Measurements from ENCODE around the gene PTH1R.

PTH1R gene

DNA sequence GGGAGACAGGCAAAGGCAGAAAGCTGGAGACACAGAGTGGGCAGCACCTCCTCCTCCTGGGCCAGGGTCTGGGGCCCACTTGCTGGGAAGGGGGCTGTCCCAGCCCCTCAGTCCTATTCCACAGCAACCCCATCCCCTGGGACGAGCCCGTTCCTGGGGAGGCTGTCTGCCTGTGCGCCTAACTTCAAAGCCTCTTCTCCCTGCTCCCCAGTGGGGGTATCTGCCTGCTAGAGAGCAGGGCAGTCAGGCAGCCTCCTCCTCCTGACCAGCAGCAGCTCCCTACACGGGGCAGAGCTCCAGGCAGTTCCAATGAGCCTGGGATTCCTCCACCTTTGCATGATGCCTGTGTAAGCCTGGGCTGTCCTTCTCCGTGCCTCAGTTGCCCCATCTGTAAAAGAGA is 6.9 kb downstream of the PTH1R start:
- FAIRE-seq = no peak

DNA sequence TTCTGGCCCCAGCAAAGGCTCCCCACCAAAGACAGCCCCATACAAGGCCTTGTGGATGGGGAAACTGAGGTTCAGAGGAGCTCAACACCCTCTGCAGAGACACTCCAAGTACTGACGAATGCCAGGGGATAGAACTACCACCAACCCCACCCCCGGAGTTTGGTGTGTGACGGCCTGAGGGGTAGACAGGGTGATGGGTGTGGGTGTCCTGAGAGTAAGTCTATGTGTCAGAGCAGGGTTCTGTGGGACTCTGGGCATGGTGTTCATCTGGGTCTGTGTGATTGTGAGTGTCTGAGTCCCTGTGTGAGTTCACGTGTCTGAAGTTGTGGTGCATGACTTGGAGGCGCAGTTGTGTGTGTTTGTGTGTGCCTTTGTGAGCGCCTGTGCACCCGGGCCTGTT is 7.4 kb downstream of the PTH1R start:
- no peak for FAIRE-seq

DNA sequence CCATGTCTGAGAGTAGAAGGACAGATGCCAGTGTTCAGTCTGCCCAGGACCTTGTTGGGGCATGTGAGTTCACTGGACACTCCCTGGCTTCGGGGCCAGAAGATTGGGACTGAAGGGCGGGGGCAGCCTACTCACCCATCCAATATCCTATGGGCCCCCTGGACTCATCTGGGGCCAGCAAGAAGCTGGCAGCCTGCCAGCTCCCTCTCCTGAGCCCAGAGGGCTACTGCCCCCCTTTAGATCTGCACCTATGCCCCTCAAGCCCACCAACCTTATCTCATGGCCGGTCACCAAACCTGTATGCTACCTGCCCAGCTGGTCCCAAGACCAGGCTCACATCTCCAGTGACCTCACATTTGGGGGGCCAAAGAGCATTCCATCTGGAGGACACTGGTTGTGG is 8.1 kb downstream of the PTH1R start:
- FAIRE-seq = no peak

DNA sequence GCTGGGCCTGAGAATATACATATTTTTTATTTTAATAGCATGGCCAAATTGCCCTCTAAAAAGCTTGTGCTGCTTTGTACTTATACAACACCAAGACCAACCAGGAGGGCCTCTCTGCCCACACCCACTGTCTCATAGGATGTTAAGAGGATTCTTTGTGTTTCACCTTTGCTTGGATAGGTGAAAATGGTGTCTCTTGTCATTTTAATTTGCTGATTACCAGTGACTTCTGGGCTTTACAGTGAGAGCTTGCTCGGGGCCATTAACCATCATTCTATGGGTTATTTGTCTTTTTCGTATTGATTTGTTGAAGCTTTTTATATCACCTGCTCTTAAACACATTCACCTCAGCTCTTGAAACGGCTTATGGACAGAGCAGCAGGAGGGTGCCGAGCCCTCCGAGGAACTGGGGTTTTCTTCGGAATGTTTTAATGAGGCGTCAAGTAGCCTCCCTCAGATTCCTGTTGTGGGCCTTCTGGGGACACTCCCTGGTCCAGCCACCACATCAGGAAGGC is 10.5 kb downstream of the PTH1R start:
- no peak for FAIRE-seq

DNA sequence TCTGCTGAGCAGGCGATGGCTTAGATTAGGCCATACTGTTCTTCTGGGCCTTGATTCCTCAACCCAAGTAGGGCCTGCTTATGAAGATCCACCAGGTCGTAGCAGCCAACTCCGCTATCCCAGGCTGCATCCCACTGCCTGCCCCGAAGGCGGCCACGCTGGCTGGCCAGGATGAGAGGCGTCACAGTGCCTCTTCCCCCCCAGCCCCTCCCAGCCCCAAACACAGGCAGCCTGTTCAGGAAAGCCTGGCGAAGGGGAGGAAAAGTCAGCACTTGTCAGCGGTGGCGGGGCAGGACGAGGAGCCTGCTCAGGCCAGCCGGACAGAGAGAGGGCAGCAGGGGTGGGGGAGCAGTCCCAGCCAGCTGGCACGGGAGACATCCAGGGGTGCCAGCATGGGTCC is 11.2 kb downstream of the PTH1R start:
- no peak for FAIRE-seq

DNA sequence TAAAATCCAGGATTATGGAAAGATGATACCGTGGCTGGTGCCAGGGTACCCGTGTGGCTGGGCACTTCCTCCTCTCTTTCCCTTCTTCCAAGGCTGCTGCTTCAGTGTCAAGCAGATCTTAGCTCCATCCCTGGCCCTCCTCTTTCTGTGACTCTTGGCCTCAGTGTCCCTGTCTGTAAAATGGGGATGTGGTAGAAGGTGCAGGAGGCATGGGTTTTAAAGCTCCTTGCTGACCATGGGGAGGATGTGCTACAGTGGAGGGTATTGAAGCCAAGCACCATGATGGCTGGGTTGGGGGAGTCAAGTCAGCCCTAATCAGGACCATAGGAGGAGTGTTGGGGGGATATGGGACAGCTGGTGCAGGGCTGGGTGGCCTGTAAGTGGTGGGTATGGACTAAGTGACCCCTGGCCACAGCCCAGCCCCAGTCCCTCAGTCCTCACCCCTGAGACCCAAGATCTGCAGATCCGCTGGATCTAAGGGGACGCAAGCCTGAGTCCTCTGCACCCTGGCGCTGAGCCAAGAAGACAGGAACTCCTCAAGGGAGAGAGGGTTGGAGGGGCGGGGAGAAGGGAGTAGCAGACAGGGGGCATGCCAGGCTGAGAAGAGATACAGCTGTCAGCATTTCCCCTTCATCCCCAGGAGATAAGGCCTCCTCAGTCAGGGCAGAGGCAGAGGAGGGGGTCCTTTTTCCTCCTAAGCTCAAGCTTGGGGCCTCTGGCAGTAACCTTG is 12.0 kb downstream of the PTH1R start:
- FAIRE-seq = no peak

DNA sequence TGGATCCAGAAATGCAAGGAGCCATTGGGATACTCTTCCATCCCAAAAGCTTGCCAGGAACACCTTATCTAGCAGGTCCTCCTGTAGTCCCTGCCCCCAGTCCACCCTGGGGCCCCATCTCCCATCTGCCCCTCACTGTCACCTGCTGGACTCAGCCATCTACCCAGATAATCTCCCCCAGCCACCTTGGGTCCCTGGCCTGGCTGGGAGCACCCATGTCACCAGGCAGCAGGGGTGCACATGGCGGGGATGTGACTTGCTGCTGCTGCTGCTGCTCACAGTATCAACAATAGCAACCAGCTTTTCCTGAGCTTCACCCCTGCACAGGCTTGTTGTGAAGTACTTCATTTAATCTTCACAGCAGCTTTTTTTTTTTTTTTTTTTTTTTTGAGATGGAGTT is 12.6 kb downstream of the PTH1R start:
- FAIRE-seq = no peak

DNA sequence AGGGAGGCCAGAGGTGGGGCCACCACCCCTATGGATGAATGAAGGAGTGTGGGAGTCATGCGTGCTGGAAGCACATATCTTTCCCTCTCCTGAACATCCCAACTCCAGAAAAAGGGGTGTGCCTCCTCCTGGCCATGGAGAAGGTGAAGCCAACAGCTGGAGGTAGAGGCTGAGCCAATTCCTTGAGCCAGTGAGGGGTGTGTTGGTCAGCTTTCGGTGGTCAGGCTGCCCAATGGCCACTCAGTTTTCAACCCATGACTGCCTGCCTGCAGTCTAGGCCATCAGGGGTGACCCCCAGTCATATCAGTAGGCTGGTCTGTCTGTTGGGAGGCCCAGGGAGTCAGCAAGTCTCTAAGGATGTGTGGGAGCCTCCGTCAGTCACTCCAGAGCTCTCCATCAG is 13.6 kb downstream of the PTH1R start:
- no peak for FAIRE-seq

DNA sequence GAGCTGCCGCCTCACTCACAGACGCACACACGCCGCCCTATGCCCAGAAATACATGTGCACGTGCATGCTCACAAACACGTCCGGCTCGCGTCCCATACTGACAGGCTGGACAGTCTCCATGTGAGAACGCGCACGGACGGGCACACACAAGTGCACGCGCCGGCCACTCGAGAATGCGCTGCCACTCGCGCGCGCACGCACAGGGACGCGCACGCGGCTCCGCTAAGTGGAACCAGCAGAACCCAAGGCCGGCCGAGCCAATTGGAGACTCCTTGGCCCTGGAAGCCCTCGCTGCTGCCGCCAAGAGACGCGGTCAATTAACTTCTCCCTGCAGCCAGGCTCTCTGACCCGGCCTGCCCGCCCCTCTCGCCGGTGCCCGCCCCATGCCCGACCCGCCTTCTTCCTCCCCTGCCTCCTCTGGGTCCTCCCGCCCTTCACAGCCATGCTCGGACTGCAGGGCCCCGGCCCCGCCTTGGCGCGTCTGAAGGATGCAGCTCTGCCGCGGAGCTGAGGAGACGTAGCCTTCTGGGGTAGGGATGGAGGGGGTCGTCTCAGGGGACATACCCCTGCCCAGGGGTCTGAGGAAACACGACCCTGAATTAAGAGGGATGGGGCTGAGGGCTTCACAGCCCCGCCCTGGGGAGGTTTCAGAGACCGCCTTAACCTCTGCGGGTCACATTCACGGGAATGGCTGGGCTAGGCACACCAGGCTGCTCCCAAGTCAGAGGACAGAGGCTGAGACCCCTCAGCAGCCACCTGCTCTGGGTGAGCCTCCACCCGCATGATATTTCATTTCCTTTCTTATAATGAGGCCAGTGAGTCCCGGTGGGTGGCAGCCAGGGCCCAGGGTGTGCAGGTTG is 15.0 kb downstream of the PTH1R start:
- no peak for FAIRE-seq

DNA sequence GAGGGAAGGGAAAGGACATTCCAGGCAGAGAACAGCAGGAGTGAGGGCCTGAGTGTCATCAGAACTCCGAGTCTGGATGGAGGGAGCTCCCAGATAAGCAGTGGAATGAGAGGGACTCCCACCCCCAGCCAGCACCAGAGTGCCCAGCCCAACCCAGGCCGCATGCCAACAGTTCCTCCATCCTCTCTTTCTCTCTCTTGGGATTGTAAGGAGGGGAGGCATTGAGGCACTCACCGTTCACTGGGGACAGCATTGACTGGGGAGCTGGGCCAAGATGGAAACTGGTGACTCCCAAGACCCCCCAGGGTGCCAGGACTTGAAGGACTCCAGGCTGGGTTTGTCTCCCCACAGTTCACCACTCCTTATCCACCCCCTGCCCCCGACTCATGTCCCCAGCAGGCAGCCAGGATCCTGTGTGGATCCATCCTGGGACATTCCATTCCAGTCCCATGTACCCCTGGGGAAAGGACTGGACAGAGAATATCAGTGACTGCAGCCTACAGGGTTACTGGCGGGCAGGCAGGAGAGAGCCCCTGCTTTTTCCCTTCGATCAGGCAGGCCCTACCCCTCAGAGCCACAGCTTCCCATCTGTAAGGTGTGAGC is 15.7 kb downstream of the PTH1R start:
- FAIRE-seq = no peak

DNA sequence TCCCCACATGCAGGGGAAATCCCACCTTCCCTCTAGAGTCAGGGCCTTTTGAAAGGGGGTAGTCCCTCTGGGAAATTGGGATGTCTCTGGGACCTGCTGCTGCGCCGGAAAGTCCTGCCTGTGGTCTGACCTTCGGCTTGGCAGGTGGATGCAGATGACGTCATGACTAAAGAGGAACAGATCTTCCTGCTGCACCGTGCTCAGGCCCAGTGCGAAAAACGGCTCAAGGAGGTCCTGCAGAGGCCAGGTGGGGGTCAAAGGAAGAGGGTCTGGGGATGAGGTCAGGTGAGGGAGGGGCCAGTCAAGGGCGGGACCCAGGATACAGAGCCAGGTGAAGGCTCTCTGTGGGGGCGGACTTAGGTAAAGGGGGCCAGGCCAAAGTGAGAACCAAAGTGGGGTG is 16.2 kb downstream of the PTH1R start:
- no peak for FAIRE-seq

DNA sequence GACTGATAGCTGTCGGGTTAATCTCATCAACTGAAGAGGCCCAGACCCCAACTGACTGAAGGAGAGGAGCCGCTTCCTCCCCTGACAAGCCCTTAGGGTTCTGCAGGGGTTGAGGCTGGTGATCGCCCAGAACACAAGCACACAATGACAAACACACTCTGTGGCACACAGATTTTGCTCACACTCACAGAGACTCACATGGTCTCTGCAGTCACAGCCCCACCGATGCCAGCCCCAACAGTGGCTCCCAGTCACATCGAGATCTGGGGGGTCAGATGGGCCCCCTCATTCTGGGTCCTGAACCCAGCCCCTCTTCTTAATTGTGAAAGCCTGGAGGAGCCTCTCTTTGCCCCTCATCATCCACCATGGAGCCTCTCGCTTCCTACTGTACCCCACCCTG is 16.7 kb downstream of the PTH1R start:
- no peak for FAIRE-seq

DNA sequence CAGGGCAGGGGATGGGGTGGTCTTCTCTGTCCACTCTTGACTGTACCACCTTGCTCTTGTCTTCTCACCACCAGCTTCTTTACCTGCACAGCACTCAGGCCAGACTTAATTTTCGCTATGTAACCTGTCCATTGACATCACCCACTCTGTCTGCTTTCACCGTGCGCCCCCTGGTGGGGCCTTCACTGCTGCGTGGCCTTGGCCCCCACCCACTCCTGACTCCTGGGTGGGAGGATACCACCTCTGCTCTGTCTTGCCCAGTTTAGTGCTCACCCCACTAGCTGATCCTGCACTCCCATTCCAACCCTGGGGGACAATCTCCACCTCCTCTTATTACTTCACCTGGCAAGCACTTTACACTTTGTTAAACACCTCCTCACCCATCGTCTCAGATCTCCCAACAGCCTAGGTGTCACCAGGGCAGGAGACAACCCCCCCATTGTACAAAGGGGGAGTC is 17.7 kb downstream of the PTH1R start:
- FAIRE-seq = no peak

DNA sequence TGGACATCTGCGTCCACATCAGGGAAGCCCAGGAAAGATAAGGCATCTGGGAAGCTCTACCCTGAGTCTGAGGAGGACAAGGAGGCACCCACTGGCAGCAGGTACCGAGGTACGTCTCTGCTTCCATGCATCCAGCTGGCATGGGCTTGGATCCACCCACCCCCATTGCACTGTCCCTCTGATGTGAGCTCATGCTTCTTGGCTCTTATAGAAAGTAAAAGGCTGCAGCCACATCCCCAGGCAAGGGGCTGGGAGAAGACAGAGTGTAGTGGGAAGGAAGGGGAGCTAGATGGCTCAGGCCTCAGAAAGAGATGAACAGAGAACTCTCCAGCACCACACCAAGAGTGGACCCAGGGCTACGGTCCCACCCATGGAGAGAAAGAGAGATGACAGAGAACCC is 18.2 kb downstream of the PTH1R start:
- no peak for FAIRE-seq

DNA sequence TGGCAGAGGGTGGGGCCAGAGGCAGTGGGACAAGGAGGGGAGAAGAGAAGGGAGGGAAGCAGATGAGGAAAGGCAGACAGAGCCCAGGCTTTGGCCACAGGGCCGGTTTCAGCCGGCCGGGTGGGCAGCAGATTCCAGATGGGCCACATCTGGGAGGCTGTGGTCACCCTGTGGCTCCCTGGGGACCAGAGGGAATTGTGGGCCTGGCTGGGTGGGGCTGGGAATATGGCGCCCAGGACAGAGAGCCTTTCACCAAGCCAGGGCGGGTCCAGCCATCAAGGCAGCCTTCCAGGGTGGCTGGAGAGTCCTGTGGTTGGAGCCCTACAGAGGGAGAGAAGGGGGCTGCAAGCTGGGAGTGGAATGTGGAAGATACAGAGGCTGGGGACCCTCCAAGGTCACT is 18.9 kb downstream of the PTH1R start:
- FAIRE-seq = no peak

DNA sequence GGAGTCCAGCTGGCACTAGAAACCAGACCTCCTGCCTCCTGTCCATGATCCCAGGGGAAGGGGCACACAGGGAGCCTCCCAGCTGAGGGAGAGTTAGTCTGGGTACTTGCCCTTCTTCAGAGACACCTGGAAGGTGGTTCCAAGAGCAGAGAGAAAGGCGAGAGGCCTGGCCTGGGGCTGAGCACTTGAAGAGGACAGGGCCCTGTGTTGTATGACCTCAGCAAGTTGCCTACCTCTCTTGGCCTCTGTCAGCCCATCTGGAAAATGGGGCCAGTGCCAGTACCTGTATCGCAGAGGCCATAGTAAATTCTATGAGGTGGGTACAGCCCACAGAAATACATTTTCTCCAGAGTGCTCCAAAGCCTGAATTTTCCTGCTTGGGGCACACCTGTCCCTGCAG is 19.5 kb downstream of the PTH1R start:
- no peak for FAIRE-seq

DNA sequence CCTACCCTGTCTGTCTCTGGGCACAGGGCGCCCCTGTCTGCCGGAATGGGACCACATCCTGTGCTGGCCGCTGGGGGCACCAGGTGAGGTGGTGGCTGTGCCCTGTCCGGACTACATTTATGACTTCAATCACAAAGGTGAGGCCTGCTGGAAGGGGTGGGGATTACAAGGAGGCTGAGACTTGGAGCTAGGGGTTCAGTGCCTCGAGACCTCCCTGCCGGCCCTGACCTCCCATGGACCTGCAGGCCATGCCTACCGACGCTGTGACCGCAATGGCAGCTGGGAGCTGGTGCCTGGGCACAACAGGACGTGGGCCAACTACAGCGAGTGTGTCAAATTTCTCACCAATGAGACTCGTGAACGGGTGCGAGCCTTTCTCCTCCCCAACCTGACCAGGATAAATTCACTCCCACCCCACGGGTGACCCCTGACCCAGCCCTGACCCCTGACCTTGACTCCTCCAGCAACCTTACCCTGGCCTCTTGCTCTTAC is 20.4 kb downstream of the PTH1R start:
- FAIRE-seq = no peak

DNA sequence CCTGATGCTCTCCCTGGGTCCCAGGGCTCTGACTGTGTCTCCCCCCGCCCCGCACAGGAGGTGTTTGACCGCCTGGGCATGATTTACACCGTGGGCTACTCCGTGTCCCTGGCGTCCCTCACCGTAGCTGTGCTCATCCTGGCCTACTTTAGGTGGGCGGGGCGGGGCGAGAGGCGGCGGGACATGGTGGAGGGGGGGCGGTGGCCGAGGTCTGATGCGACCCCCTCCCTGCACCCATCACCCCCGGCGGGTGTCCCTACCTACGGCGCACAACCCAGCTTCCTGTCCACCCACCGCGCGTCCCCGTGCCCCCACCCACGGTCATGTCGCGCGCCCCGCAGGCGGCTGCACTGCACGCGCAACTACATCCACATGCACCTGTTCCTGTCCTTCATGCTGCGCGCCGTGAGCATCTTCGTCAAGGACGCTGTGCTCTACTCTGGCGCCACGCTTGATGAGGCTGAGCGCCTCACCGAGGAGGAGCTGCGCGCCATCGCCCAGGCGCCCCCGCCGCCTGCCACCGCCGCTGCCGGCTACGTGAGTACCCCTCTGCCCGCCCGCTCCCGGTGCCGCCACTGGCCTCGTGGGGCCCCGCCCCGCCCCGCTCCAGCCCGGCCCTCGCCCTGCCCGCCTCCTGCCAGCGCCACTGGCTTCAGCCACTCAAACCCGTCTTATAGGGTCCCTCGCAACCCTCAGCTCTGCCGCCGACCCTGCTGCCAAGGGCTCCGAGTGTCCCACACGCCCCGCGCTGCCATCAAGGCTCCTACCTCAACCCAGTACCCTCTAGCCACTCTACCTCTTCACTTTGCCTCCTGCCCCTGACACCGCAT is 21.0 kb downstream of the PTH1R start:
- no peak for FAIRE-seq

DNA sequence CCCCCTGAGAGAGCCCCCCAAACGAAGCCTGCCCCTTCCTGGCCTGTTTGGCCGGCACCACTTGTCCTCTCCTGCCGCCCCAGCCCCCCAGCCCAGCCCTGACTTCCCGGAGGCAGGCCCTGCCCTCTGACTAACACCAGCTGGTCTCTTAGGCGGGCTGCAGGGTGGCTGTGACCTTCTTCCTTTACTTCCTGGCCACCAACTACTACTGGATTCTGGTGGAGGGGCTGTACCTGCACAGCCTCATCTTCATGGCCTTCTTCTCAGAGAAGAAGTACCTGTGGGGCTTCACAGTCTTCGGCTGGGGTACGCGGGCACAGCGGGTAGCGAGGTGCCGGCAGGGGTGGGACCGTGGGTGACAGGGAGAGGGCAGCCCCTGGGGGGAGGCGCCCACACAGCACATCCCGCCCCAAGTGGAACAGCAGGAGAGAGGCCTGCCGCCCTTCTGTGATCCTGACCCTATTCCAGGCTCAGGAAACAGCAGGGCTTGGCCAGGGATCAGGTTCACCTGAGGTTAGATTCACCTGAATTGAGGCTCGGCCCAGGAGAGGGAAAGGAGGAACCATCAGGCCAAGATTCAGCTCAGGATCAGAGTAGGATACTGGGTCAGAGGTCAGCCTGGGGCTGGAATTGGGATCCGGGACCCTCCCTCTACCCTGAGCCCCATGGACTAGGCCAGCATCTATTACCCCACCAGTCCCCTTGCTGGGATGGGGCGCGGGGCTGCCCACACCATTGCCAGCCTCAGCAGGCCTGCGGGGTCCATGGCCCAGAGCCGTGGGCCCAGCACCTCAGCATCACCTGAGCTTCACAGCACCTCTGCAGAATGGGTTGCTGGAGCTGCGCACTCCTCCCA is 21.9 kb downstream of the PTH1R start:
- no peak for FAIRE-seq

DNA sequence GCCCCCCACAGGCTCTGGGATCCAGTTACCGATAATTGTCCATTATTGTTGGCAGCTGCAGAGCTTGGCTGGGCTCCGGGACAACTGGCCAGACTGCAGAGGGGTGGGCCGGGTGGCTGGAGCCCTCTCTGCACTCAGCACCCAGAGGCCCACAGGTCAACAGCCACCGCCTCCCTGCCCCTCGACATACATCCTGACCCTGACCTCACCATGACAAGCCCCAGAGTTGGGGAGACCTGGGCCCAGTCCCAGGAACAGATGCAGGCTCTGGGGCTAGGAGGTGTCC is 22.4 kb downstream of the PTH1R start:
- FAIRE-seq = no peak

DNA sequence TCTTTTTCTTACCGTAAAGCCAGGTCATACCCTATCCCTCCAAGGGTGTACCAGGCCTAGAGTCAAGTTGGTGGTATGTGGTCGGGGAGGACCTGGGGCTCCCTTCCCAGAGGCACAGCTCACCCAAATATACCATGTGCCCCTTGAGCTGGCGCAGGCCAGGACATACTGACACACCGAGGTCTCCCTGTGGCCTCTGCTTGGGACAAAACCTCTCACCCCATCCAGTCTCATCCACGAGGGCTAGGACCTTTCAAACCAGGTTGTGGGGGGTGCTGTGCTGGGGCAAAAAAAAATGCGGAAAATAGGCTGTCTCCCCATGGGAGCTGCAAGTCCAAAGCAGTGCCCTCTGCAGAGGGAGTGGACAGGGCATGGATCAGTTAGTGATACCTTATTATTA is 22.8 kb downstream of the PTH1R start:
- FAIRE-seq = no peak

DNA sequence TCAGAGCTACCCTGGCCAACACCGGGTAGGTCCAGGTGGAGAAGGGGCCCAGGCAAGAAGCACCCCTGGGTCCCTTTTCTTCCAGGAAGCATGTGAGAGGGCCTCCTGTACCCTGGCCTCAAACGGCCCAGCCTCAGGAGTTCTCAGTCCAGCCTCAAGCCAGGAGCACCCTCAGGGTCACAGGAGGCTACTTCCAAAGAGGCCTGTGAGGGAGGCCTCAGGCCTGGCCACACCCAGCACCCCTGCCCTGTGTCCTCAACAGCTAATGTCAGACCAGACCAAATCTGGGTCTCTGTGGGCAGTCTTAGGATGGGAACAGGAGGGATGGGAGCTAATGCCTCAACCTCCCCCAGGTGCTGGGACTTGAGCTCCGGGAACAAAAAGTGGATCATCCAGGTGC is 23.5 kb downstream of the PTH1R start:
- FAIRE-seq = no peak

Measured in colon (tissue), 2 donors.